ENCODE data around the gene EFS. TPM values are rescaled to one million over a fixed set of nuclear protein-coding genes. Genes with fewer than 3 reads are reported as not detected.

EFS gene
- total RNA-seq, 1 experiment from 2014 or later = not detected

DNA sequence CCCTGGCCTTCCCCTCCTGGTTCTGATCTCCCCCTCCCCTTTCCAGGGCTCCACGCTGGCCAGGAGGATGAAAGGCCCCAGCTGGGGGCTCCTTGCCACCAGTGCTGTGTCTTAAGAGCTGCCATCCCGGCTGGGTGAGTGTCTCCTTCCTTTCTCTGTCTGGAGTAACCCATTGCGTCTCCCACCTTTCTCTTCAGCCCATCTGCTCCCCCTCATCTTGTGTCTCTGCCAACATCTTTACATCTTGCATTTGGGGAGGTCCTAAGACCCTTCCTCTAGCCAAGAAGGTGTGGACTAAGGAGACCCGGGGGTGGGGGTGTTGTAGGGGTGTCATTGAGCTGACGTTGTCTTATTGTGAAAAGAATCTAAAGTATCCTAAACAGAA lies 57.8 kb downstream of the EFS start:
- intact Hi-C loops (cut with micrococcal nuclease; ENCODE audit: unreplicated experiment) = no loop called here
- Histone ChIP-seq H3K4me3 (ENCODE audit: low read depth in 2 of 2, low read length in 2 of 2) (peak overlapping the region; percentile 90 to 95), H3K27ac (ENCODE audit: low read length) (peak overlapping the region; percentile 97), H3K4me1 (ENCODE audit: control insufficient read depth, insufficient read depth, low read length) (peaks cover 19% of the 10 kb centered on the region), H3K9me3 (ENCODE audit: control insufficient read depth, insufficient read depth, low read depth, low read length) (no peaks in the 10 kb centered on the region), H3K36me3 (ENCODE audit: control insufficient read depth, insufficient read depth, low read length) (peaks cover 5% of the 10 kb centered on the region; the same call in 1 of the 2 replicates), H3K27me3 (ENCODE audit: control insufficient read depth, insufficient read depth, low read length) (no peaks in the 10 kb centered on the region)
- in situ Hi-C loops (cut with HindIII; ENCODE audit: low pct_unique_long_range_greater_than_20kb, low sequenced_read_pairs) = no loop called here
- POLR2A ChIA-PET = interaction anchor here (0.6 kb wide), 1 partner anchor 208 kb away, joined by 7 read pairs; no protein-coding TSS in a partner anchor
- ATAC-seq (no peak; the same call in 1 of the 2 replicates), DNase-seq (ENCODE audit: low read depth, low spot score) (no peak)
- TF ChIP-seq POLR2AphosphoS5 (IDR thresholded peaks at IDR 0.05; ENCODE audit: low read depth, low read length) (no peak), TCF7L2 (IDR thresholded peaks at IDR 0.05; ENCODE audit: low read depth, low read length) (no peak), SIN3A (IDR thresholded peaks at IDR 0.05; ENCODE audit: borderline replicate concordance, insufficient read depth, low read depth, low read length) (no peak), REST (IDR thresholded peaks at IDR 0.05; ENCODE audit: insufficient read depth in 1 of 2, low read depth in 2 of 2, low read length in 1 of 2) (no peak)
- TF ChIP-seq, protein P1, sequence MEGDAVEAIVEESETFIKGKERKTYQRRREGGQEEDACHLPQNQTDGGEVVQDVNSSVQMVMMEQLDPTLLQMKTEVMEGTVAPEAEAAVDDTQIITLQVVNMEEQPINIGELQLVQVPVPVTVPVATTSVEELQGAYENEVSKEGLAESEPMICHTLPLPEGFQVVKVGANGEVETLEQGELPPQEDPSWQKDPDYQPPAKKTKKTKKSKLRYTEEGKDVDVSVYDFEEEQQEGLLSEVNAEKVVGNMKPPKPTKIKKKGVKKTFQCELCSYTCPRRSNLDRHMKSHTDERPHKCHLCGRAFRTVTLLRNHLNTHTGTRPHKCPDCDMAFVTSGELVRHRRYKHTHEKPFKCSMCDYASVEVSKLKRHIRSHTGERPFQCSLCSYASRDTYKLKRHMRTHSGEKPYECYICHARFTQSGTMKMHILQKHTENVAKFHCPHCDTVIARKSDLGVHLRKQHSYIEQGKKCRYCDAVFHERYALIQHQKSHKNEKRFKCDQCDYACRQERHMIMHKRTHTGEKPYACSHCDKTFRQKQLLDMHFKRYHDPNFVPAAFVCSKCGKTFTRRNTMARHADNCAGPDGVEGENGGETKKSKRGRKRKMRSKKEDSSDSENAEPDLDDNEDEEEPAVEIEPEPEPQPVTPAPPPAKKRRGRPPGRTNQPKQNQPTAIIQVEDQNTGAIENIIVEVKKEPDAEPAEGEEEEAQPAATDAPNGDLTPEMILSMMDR (IDR thresholded peaks at IDR 0.05) = no peak
- BruUV-seq (replicated peaks) = no TSS peak
- CTCF ChIA-PET = interaction anchor here (0.6 to 1.2 kb wide), 2 partner anchors 53 to 55 kb away, joined by 3 to 4 read pairs; no protein-coding TSS in a partner anchor

GRCh38 chr14:23306412-23307145 lies 58.4 kb downstream of the EFS start, which contains the start of gene BCL2L2:
Gene BCL2L2, plus strand, starts transcription at chr14:23306833. Its CDS starts 935 bp downstream, at chr14:23307768.
- in situ Hi-C loops (cut with HindIII; ENCODE audit: low pct_unique_long_range_greater_than_20kb, low sequenced_read_pairs) (no loop called here), intact Hi-C loops (cut with micrococcal nuclease; ENCODE audit: unreplicated experiment) (no loop called here)
- ATAC-seq (peak; percentile 77), DNase-seq (ENCODE audit: low read depth, low spot score) (no peak)
- Histone ChIP-seq H3K4me3 (ENCODE audit: low read depth in 2 of 2, low read length in 2 of 2) (peak within 1 kb of the TSS; percentile 90 to 95), H3K27ac (ENCODE audit: low read length) (peak within 1 kb of the TSS; percentile 97), H3K36me3 (ENCODE audit: control insufficient read depth, insufficient read depth, low read length) (peaks cover 5% of the 10 kb centered on the region; the same call in 1 of the 2 replicates), H3K9me3 (ENCODE audit: control insufficient read depth, insufficient read depth, low read depth, low read length) (no peaks in the 10 kb centered on the region), H3K27me3 (ENCODE audit: control insufficient read depth, insufficient read depth, low read length) (no peaks in the 10 kb centered on the region), H3K4me1 (ENCODE audit: control insufficient read depth, insufficient read depth, low read length) (peaks cover 19% of the 10 kb centered on the region)
- BruUV-seq (replicated peaks) = no TSS peak
- POLR2A ChIA-PET = interaction anchor here (0.6 to 1.2 kb wide), 3 partner anchors 10 to 76 kb away, joined by 3 to 6 read pairs (median 5); no protein-coding TSS in a partner anchor
- CTCF ChIA-PET = interaction anchor here (0.6 to 1.2 kb wide), 3 partner anchors 54 to 1103 kb away, joined by 3 to 4 read pairs (median 3); no protein-coding TSS in a partner anchor
- TF ChIP-seq, protein P1 (IDR thresholded peaks at IDR 0.05) = no peak
- TF ChIP-seq REST (IDR thresholded peaks at IDR 0.05; ENCODE audit: insufficient read depth in 1 of 2, low read depth in 2 of 2, low read length in 1 of 2) (no peak), TCF7L2 (IDR thresholded peaks at IDR 0.05; ENCODE audit: low read depth, low read length) (no peak), SIN3A (IDR thresholded peaks at IDR 0.05; ENCODE audit: borderline replicate concordance, insufficient read depth, low read depth, low read length) (0 out of 2 replicates have a peak, but pooled peaks have one; percentile 53), POLR2AphosphoS5 (IDR thresholded peaks at IDR 0.05; ENCODE audit: low read depth, low read length) (peak; percentile 67)

All from Panc1 (cell line).